ENCODE data around the gene BCL11B. TPM values are rescaled to one million over a fixed set of nuclear protein-coding genes. Genes with fewer than 3 reads are reported as not detected.

The BCL11B gene
- total and polyA plus RNA-seq, 9 of the 15 experiments (the other 6 are each of a cell fraction or from before 2014, with no cell fraction given) = 0.09 TPM; not detected in 8

DNA sequence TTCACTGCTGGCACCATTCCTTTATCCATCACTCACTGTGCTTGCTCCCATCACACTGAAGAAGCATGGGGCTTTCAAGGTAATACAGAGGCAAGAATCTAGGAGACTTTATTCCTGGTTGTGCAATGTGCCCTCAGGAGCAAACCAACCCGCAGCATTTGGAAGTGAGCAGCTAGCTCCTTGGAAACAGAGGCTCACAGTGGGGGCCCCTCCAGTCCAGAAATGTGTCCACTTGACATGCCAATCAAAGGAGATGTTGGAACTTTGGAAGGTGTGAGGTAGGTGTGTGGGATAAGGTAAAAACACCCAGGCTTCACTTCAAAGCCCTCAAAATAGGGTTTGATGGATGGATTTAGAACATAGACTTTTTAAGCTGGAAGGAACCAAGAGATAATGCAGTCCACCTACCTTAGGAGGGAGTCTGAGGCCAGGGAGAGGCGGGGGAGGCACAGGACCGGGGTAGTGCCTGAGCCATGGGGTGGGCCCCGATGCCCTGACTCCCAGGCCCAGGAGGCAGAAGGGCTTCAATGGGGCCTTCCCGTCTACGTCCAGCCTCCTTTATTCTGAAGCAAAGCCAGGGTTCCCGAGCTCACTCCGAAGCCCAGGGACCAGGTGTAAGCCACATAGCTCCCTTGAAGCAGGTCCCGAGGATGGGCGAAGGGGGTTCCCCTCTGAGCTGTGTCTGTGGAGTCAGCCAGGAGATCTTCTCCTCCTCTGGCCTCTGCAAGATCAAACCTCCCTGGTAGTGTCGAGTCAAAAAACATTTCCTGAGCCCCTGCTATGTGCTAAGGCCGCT is 17.6 kb upstream of the BCL11B start:
- H2AFZ ChIP-seq (ENCODE audit: low read depth, low read length) = no peak overlapping the region
- peaks cover 0 to 14% of the 10 kb centered on the region in 2 experiments; a peak in 1 of 5 replicates for H3K27me3 ChIP-seq (ENCODE audit: control insufficient read depth in 2 of 2, insufficient read depth in 2 of 2, low read length in 2 of 2)
- intact Hi-C loops (cut with micrococcal nuclease) = no loop called here
- no peaks in the 10 kb centered on the region for H3K9me1 ChIP-seq (ENCODE audit: control insufficient read depth, insufficient read depth, low read length)
- CTCF ChIA-PET (ENCODE audit: low intra/inter-chr PET ratio) = no interaction called here
- H3K27ac ChIP-seq (ENCODE audit: extremely low read depth, low read depth, low read length) = no peak overlapping the region
- BruUV-seq (replicated peaks) = no TSS peak
- H3K36me3 ChIP-seq (ENCODE audit: control insufficient read depth, insufficient read depth, low read length) = no peaks in the 10 kb centered on the region
- in situ Hi-C loops (cut with MboI) = no loop called here
- no peak overlapping the region for H3K9ac ChIP-seq (ENCODE audit: insufficient read depth in 1 of 2, low read depth in 2 of 2, low read length in 2 of 2)
- no peak overlapping the region for H3K4me3 ChIP-seq
- DNase-seq (ENCODE audit: extremely low read depth in 1 of 4, low spot score in 3 of 4) (no peak), ATAC-seq (no peak), FAIRE-seq (no peak)
- no peak overlapping the region for H3K4me2 ChIP-seq (ENCODE audit: insufficient read depth, low read length)
- no peaks in the 10 kb centered on the region for H3K79me2 ChIP-seq (ENCODE audit: control insufficient read depth, insufficient read depth, low read length)
- TF ChIP-seq SMAD1 (IDR thresholded peaks at IDR 0.05; ENCODE audit: low read depth, low read length, partially characterized antibody) = no peak
- no peak for TF ChIP-seq COPS2 (conservative IDR thresholded peaks at IDR 0.05)
- no peak for TF ChIP-seq ZNF143 (CRISPR knock-in tag; IDR thresholded peaks at IDR 0.05)
- no peak for TF ChIP-seq GTF2B (IDR thresholded peaks at IDR 0.05; ENCODE audit: extremely low read depth, insufficient read length)
- TF ChIP-seq RBM14 (IDR thresholded peaks at IDR 0.05; ENCODE audit: borderline replicate concordance, insufficient read depth, low read depth, low read length) = no peak
- no peak for TF ChIP-seq PHF8 (IDR thresholded peaks at IDR 0.05; ENCODE audit: borderline replicate concordance, low read length)
- no peak for TF ChIP-seq SAFB2 (IDR thresholded peaks at IDR 0.05; ENCODE audit: borderline replicate concordance, low read depth, low read length, severe bottlenecking)
- no peak for TF ChIP-seq ZBTB12 (CRISPR knock-in tag; IDR thresholded peaks at IDR 0.05)
- no peak for TF ChIP-seq RBM34 (IDR thresholded peaks at IDR 0.05; ENCODE audit: borderline replicate concordance, insufficient read depth, low read length)
- no peak for TF ChIP-seq ATF6 (CRISPR knock-in tag; IDR thresholded peaks at IDR 0.05)
- TF ChIP-seq, protein P1, sequence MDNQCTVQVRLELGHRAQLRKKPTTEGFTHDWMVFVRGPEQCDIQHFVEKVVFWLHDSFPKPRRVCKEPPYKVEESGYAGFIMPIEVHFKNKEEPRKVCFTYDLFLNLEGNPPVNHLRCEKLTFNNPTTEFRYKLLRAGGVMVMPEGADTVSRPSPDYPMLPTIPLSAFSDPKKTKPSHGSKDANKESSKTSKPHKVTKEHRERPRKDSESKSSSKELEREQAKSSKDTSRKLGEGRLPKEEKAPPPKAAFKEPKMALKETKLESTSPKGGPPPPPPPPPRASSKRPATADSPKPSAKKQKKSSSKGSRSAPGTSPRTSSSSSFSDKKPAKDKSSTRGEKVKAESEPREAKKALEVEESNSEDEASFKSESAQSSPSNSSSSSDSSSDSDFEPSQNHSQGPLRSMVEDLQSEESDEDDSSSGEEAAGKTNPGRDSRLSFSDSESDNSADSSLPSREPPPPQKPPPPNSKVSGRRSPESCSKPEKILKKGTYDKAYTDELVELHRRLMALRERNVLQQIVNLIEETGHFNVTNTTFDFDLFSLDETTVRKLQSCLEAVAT (IDR thresholded peaks at IDR 0.05) = no peak
- no peak for TF ChIP-seq ZNF121 (CRISPR knock-in tag; conservative IDR thresholded peaks at IDR 0.05)
- WGBS (ENCODE audit: insufficient coverage, low coverage, missing lambda C conversion rate) = 0% methylated on average over 11 of the region's 12 CpGs
- H4K20me1 ChIP-seq (replicated peaks; ENCODE audit: control insufficient read depth, insufficient read depth, low read length) = no peaks in the 10 kb centered on the region
- H3K4me1 ChIP-seq (replicated peaks in 1 of 2; ENCODE audit: control insufficient read depth in 2 of 2, insufficient read depth in 2 of 2, low read length in 2 of 2) = no peaks in the 10 kb centered on the region
- no peaks in the 10 kb centered on the region for H3K9me3 ChIP-seq (replicated peaks; ENCODE audit: control insufficient read depth, insufficient read depth, low read depth, low read length)
- POLR2A ChIA-PET = interaction anchor here (0.9 kb wide), 1 partner anchor 11 kb away, joined by 4 read pairs; no protein-coding TSS in a partner anchor
